H54 (cell line): ENCODE measurements around the gene SLC39A1.
"Not testable (repeated sequence)": the region's sequence is repeated elsewhere in the genome, so short reads cannot be mapped to it uniquely, and the experiment has no call there.

Source experiments
- DNase-seq: peaks from one replicate; pipeline ENCODE4 v3.0.0; 2011; ENCODE audit warnings: low spot score, mixed read lengths; ENCODE audit not compliant: insufficient read length
- FAIRE-seq: peaks from 3 replicates; lab custom pipeline; 2011; peaks lifted over from hg19 to GRCh38; lab: Jason Lieb, UNC
- POLR2A ChIP-seq: IDR thresholded peaks from 2 replicates; pipeline ENCODE4 v1.6.1; 2011; ENCODE audit warnings: low read depth, mild to moderate bottlenecking, low read length

Gene SLC39A1

DNA sequence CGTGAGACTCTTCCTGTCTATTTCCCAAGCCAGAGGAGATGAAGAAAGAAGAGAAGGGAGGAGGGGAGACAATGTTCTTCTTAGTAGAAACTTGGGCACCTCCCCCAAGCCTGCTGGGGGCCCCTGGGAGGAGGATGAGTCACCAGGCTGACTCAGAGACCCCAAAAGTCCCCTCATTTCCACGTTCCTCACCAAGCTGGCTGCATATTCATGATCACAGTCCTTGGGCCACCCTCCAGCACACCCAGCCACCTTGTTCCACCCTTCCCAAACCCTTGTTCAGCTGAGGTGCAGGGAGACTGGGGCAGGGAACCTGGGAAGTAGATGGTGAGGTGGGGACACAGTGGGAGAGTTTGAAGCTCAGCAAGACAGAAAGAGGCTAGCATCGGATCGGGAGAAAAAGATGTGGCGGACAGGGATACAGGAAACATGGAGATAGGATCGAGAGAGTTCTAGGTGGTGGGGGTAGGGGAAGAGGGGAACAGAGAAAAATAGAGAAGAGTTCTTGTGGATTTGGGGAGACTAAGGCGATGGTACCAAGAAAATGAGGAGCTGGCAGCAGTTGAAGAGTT is 22.1 kb upstream of the SLC39A1 start:
- TF ChIP-seq POLR2A, result peak; percentile 64
- DNase-seq, result no peak
- no peak for FAIRE-seq

DNA sequence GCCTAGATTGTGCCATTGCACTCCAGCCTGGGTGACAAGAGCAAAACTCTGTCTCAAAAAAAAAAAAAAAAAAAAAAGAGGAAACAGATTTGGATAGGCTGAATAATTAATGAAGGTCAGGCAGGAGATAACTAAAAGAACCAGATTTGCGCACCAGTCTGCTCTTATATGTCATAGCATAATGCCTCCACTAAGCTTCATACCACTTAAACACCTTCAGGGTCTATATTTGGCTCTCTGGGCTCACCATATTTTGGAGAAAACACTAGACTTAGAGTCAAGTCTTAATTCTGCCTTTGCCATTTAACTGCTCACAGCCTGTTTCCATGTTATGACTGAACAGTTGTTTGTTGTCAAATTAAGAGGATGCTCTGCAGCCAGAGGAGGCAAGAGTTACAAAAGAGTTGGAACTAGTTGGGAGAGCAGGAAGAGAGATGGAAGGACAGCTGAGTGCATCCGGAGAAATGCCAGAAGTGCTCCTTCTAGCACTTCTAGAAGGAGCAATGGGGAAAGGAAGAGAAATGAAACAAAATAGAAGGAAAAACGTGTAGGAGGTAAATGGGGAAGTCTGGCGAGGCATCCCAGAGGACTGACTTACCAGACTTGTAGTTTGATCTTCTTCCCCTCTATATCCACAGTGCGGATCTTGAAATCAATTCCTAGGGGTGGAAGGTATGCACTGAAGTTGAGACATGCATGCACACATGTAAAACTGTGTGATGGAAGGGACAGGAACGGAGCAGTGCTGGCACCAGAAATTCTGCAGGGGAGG is 21.0 kb upstream of the SLC39A1 start:
- FAIRE-seq (no peak), DNase-seq (no peak)
- no peak for TF ChIP-seq POLR2A

GRCh38 chr1:153981735-153982134 is 18.4 kb upstream of the SLC39A1 start:
- FAIRE-seq, DNase-seq: not testable (repeated sequence)

- DNase-seq, FAIRE-seq: not testable (repeated sequence)
Measured at GRCh38 chr1:153979091-153979490, 15.8 kb upstream of the SLC39A1 start.

DNA sequence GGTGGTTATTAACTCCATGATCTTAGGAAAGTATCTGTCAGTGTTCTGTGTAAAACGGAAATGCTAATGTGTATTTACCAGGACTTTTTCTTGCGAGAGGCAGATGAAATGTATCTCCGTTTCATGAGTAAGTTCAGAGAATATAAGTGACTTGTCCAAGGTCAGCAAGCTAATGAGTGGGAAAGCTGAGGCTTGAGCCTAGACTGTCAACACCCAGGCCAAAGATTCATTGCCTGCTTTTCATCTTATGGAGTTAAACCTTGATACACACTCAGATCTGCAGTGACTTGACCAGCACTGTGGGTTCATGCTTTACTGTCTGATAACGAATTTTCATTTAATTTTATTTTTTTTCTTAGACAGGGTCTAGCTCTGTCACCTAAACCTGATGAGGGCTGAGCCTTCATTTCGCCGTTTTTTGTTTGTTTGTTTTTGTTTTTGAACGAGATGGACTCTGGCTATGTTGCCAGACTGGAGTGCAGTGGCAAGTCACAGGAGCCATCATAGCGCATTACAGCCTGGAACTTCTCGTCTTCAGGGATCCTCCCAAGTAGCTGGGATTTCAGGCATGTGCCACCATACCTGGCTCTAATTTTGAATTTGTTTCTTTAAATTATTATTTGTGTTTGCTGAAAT is 15.1 kb upstream of the SLC39A1 start:
- TF ChIP-seq POLR2A, result no peak
- FAIRE-seq, result no peak
- DNase-seq, result no peak

DNA sequence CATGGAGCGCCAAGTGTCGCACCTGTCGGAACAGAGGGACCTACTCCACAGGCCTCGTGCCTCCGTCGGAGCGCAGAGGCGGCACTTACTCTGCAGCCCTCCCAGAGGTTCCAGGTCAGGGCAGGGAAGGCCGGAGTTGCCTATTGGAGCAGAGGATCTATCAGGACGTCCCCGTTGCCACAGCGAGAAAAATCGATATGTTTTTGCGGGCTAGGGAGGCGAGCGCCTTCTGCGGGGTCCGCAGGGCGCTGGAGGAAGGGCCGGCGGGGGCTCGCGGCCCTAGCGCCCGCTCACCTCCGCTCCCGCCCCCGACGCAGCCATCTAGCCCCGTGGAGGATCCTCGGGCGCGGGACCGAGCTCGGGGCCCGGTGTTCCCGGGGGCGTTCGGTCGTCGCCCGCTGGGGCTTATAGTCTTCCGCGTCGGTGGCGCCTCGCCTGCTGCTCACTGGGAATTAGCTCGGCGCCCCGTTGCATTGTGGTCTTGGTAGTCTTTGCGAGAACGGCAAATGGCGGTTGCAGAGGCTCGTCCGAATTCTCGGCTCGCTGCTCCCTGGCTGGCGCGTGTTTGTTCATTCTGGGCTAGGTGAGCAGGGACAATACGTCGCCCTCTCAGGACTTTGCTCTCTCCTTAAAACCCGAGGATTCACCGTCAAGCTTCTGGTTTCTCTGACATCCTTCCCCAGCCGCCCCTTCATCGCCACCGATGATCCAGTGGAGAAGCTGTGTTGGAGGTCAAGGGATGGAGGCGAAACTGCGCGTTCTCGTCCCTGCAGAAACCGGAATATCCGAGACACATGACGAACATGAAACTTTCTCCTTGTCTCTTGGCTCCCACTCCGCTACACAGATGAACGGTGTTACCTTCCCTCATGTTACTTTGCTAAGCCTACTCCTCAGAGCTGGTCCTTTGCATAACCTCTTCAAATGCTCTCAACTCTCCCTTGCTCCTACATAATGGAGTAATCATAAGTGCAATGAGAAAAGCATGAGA is 14.2 kb upstream of the SLC39A1 start, which contains the start of gene JTB:
TSS of gene JTB (minus strand) at position 425 of the 991 bp plus-strand sequence. CDS start at position 3, 422 bp downstream.
- DNase-seq (peak; percentile 64), FAIRE-seq (no peak)
- peak; percentile 67 for TF ChIP-seq POLR2A

DNA sequence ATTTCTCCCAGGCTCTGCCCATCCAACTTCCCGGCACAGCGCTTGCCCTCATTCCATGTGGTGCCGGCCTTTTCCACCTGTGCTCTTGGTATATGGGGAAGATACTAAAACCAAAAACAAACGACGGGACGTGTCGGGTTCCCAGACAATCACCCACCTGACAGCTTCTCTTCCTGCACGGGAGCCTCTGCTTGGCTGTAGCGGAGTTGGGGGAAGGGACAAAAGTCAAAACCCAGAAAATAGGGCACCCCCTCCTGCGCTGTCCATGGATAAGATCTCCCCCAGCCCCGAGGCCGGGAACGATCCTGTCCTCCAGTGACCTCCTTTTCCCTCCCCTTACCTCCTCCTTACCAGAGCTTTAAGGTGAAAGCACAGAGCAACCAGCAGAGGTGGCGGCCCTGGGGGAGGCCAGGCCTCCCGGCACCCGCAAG is 13.5 kb upstream of the SLC39A1 start:
- DNase-seq (no peak), FAIRE-seq (no peak)
- TF ChIP-seq POLR2A, result no peak

DNA sequence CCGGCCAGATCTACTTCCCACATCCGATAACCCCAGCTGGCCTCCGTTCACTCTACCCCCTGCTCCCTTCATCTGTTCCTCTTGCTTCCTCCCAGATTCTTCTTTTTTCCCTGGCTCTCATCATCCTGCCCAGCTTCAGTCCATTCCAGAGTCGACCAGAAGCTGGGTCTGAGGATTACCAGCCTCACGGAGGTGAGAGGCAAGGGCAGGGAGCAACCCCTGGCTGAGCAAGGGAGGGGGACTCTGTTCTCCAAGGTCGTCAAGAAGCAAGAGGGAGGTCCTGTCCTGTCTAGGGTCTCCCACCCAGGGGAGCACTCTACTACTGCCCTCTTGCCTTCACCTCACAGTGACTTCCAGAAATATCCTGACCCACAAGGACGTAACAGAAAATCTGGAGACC is 10.2 kb upstream of the SLC39A1 start:
- FAIRE-seq (no peak), DNase-seq (no peak)
- no peak for TF ChIP-seq POLR2A

- no peak for FAIRE-seq
- TF ChIP-seq POLR2A, result no peak
- no peak for DNase-seq
Measured at GRCh38 chr1:153973071-153973470, 9.7 kb upstream of the SLC39A1 start.

- FAIRE-seq (no peak), DNase-seq (no peak)
- no peak for TF ChIP-seq POLR2A
Measured at GRCh38 chr1:153970346-153970745, 7.0 kb upstream of the SLC39A1 start.

DNA sequence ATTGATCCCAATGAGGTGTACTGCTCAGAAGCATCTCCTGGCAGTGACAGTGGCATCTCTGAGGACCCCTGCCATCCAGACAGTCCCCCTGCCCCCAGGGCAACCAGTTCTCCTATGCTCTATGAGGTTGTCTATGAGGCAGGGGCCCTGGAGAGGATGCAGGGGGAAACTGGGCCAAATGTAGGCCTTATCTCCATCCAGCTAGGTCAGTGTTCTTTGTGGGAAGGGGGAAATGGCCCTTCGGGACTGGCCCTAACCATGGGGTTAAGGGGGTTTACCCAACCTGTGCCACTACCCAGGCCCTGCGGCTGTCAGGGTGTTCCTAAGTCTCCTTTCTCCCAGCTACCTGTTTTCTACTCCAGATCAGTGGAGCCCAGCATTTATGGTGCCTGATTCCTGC is 5.6 kb upstream of the SLC39A1 start:
- no peak for DNase-seq
- no peak for FAIRE-seq
- no peak for TF ChIP-seq POLR2A

GRCh38 chr1:153968408-153968807 is 5.1 kb upstream of the SLC39A1 start:
- no peak for TF ChIP-seq POLR2A
- DNase-seq, result no peak
- no peak for FAIRE-seq

- TF ChIP-seq POLR2A, result no peak
- DNase-seq (no peak), FAIRE-seq (no peak)
Measured at GRCh38 chr1:153968000-153968363, 4.6 kb upstream of the SLC39A1 start.
